Raji (cell line): ENCODE measurements around the gene FGR.

Experiments
- POLR2A ChIP-seq: IDR thresholded peaks from 2 replicates; pipeline ENCODE4 v1.6.1; 2011; ENCODE audit warnings: low read depth, low read length, control low read depth; ENCODE audit not compliant: insufficient read depth

The FGR gene

DNA sequence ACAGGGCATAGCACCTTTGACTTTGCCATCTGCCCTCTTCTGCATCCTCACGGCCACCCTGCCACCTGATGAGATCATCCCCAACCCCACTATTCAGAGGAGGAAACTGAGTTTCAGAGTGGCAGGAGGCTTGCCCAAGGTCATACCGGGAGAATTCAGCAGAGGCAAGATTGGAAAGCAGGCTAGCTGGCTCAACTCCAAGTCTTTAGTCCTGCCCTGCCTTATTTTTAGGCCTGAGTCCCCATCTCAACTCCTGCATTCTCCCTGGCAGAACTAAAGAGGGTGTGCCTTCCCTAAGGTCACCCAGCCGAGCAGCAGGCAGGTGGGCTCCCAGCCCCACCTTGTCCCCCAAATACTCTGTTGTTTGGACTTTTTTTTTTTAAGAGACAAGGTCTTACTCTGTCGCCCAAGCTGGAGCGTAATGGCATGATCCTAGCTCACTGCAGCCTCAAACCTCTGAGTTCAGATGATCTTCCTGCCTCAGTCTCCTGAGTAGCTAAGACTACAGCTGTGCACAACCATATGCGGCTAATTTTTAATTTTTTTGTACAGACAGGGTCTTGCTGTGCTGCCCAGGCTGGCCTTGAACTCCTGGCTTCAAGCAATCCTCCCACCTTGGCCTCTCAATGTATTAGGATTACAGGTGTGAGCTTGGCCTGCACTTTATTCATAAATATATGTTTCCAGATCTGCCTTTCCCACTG is 13.8 kb upstream of the FGR start:
- TF ChIP-seq POLR2A = no peak

DNA sequence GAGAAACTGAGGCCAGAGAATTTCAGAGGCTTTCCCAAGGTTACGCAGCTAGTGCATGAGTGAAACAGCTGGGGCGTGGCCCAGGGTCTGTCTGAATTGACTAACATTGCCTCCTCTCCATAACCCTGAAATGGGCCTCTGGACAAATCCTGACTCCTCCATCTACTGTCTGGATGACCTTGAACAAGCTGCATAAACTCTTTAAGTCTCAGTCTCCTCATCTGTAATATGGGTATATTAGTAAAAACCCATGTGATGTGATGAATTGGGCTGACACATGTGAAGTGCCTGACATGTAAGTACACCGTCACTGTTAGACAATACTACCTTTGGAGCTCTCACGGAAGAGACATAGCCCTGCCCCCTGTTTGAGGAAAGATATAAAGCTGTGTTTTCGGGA is 12.3 kb upstream of the FGR start:
- TF ChIP-seq POLR2A = no peak

DNA sequence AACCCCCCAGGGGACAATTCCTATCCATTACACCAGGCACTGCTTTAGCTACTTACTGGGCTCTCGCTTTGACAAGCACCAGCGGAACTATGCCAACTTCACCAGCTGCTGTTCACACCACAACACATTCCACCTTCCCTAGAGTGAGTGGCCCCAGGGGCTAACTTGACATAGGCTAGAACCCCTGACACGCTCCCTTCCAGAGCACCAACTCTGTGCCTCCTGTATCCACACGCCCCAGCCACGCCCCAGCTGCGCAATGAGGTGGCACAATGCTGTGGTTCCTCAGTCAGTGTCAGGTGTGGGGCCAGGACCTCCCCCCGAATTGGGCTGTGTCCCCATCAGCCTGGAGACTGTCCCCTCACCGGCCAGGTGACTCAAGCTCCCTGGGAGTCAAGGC is 11.7 kb upstream of the FGR start:
- no peak for TF ChIP-seq POLR2A

DNA sequence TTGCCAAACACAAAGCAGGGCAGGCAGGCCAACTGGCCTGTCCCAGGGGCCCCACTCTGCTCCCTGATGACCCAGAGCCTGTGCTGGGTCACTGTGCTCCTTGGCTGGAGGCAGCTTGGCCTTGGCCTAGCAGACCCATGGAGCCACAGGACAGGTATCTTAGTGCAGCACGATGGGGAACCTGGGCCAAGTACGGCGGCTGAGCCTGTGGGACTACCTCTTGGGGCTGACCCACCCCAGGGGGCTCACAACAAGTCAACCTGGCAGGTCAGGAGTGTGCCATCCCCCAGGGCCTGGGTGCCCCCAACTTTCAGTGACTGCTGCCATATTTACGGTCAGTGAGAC is 10.1 kb upstream of the FGR start:
- no peak for TF ChIP-seq POLR2A

DNA sequence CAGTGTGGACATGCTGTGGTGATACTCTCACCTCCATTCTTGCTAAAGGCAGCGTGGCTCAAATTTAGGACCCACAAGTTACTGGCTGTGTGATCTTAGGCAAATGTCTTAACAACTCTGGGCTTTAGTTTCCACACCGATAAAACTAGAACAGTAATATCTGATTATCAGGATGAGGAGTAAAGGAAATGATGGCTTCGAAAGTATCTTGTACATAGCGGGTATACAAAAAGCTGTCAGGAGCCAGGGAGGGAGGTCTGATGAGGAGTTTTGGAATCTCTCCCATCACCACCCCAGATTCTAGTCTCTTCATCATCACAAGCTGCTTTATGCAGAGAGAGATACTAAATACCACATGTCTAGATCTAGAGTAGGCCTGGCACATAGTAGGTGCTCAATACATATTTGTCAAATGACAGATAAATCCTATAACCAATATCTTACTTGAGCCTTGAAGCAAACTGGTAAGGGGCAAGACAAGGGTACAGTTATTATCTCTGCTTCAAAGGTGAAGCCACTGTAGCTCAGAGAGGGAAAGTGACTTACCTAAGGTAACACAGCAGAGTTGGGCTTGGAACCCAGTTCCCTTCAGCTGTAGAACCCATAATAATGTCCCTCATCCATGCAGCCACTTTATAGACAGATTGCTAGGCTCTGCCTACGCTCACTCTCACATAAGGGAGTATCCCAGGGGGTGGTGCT is 9.5 kb upstream of the FGR start:
- TF ChIP-seq POLR2A = no peak

DNA sequence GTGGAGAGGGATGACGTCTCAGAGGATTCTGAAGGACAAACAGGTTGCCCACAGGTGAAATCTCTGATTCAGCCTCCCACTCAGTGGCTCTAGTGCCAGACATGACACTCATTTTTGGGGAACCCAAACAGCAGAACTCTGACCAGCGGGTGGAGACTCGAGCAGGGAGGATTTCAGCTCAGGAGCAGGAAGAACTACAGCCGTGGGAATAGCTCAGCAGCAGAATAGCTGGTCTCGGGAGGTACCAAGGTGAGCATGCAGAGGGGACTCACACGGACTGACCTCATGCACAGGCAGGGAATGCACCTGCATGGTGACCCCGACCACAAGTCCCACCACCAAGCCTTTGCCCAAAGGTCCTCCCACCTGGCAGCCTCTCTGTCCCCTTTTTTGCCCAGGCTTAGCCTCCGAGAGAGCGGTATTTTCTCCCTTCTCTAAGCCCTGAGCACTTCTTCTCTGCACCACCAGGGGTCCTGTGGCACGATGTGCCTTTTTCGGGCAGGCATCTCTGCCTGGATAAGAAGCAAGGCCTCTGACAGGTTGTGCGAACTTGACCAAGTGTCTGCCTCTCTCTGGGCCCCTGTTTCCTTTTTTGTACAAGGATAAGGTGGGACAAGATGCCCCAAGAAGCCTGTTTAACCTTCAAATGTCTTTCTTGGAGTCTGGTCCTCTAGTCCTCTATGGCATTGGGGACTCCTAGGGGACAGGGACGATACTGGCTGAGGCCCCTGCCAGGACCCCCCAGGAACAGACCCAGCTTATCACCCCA is 8.8 kb upstream of the FGR start:
- no peak for TF ChIP-seq POLR2A

DNA sequence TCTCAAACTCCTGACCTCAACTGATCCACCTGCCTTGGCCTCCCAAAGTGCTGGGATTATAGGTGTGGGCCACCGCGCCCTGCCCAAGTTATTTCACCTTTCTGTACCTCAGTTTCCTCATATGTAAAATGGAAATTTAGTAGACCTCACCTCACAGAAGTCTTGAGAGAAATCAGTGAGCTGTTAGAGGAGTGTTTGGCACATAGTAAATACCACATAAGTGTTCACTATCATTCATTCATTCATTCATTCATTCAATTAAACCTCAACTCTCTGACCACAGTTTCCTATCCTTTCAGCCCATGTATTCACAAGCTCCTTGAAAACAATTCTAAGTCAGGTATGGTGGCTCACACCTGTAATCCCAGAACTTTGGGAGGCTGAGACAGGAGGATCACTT is 3.8 kb upstream of the FGR start:
- no peak for TF ChIP-seq POLR2A

DNA sequence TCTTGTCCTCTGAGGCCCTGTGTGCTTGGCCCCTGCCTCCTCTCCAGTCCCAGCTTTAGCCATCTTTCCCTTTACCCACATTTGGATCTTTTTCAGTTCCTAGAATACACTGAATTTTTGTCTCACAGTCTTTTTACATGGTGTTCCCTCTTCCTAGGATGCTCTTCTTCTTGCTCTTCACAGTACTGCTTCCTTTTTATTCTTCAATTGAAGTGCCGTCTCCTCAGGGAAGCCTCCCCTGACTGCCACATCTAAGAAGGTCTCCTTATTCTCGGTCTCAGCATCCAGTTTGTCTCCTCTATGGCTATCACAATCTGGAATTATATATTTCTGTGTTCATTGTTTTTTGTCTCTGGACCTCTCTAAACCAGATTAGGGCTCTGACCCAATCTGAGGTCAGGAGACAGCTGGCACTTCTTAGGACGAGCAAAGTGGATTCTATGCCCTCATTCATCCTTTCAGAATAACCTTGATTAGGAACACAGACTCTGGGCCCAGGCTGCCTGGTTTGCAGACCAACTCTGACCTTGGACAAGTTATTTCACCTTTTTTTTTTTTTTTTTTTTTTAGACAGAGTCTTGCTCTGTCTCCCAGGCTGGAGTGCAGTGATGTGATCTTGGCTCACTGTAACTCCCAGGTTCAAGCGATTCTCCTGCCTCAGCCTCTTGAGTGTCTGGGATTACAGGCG is 3.2 kb upstream of the FGR start:
- no peak for TF ChIP-seq POLR2A

DNA sequence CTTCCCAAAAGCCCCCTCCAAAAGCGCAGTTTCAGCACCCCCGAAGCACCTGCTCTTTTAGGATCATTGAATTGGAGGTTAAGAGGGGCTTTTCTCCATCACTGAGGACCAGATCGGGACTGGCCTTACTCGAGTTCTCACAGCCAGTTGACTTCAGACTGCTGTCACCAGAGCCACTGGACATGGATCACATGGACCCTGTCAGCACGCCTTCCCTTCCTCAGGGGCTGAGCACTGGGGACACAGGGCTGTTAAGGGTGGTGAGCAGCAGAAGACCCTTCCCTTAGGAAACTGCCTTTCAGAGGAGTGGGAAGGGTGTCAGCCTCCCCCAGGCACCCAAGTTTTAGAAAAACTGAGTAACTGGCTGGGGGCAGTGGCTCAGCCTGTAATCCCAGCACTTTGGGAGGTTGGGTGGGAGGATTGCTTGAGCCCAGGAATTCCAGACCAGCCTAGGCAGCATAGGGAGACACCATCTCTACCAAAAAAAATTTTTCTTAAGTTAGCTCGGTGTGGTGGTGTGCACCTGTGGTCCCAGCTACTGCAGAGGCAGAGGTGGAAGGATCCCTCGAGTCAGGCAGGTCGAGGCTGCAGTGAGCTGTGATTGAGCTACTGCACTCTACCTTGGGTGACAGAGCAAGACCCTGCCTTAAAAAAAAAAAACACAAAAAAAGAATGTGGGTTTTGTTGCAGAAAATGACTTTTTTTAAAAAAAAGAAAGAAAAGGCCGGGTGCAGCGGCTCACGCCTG is 584 bp upstream of the FGR start:
- TF ChIP-seq POLR2A = no peak

DNA sequence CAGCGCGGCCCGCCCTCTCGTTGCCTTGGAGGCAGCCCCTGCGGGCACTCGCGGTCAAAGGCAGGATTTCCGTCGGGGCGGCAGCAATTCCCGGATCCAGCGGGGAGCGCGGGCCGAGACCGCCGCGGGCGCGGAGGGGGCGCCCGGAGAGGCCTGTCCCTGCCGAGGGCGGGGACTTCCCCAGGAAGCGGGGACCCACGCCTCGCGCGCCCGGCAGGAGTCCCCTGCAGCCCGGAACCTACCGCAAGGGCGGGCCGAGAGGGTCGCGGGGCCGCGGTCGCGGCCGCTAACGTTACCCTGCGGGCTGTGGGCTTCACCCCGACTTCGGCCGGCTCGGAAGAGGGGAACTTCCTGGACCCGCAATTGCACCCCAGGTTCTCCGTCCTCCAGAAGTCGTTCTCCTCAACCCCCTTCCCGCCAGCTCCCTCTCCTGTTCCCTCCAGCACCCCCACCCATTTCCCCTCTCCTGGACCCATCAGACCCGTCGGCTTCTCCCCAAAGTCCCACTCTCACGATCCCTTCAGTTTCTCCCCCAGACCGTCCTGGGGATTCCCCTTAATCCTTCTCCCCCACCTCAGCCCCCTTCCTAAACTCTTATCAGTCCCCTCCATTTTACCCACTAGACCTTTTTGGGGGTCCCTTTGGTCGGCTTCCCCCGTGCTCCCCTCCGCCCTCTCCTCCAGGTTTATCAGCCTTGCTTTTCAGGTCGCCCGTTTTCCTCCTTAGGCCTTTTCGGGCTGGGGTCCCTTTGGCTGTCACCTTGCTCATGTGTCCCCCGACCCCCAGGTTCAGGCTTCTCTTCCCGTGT is 604 bp downstream of the FGR start:
- TF ChIP-seq POLR2A = no peak

DNA sequence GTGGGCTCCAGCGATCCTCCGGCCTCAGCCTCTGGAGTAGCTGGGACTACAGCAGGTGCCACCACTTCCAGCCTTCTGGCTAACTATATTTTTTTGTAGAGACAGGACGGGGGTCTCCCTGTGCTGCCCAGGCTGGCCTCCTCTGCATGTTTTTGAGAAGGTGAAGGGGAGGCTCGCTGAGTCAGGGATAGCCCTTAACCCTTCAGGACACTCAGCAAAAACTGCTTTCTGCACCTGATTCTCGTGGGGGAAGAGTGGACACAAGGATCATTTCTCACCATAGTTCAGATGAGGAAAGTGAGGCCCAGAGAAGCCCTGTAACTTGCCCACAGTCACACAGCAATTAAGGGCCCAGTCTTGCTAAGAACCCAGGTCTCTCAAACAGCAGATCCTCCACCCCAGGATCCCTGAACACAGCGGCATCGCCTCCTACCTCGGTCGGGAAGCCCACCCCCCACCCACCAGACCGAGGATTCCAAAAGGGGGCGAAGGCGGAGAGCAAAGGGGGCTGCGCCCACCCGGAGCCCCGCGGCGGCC is 1.3 kb downstream of the FGR start:
- TF ChIP-seq POLR2A = no peak

DNA sequence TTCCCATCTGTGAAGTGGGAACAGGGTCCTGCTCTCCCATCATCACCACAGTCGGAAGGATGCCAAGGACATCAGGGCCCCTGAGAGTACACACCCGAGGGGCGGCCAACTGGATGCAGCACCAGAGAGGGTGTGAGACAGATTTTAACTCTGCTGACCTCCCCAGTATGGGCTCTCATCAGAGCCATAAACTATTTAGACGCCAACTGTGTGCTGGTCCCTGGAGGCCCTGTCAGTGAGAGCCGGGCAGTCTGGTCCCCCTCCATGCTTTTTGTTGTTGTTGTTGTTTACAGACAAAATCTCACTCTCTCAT is 1.7 kb downstream of the FGR start:
- TF ChIP-seq POLR2A = no peak

DNA sequence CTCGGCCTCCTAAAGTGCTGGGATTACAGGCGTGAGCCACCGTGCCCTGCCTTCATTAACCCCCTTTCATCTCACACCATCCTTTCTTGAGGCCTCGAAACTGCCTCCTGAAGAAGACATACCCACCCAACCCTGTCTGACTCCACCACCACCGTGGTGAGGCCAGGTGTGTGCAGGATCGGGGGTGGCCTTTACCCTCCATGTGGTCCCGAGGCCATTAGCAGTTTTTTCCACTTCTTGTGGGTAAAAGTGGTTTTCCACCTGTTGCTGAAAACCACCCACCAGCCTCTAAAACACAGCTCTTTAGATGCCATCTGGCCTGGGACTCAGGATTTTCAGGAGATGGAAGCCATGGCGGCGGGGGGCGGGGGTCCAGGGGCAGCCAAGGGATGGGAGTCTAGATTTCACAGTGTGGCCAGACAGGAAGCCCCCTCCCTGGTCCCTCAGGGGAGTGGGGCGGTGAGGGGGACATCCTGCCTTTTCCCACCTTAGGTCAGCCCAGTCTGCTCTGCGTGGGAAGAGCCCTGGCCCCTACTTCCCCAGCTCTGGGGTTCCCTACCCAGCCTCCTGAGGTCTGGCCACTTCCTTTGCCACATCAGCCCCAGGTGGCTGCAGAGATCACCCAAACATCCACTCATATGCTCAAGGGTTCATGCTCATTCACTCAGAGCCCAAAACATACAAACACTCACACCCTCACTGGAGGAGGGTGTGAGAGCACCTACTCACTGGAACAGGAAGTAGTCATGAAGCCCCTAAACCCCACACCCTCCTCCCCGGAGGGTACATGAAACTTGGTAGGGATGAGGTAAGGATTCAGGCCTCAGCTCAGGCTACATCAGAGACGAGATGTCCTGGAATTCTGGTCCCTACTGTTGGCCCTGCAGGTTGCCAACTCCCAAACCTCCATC is 2.3 kb downstream of the FGR start:
- no peak for TF ChIP-seq POLR2A
